COLO829 (cell line): Measurements from ENCODE around the gene CABP4.
"Not testable (repeated sequence)": the region's sequence is repeated elsewhere in the genome, so short reads cannot be mapped to it uniquely, and the experiment has no call there.

Experiments
- DNase-seq: peaks from one replicate; pipeline ENCODE4 v3.0.0; 2012; ENCODE audit warnings: low spot score

CABP4 gene

DNA sequence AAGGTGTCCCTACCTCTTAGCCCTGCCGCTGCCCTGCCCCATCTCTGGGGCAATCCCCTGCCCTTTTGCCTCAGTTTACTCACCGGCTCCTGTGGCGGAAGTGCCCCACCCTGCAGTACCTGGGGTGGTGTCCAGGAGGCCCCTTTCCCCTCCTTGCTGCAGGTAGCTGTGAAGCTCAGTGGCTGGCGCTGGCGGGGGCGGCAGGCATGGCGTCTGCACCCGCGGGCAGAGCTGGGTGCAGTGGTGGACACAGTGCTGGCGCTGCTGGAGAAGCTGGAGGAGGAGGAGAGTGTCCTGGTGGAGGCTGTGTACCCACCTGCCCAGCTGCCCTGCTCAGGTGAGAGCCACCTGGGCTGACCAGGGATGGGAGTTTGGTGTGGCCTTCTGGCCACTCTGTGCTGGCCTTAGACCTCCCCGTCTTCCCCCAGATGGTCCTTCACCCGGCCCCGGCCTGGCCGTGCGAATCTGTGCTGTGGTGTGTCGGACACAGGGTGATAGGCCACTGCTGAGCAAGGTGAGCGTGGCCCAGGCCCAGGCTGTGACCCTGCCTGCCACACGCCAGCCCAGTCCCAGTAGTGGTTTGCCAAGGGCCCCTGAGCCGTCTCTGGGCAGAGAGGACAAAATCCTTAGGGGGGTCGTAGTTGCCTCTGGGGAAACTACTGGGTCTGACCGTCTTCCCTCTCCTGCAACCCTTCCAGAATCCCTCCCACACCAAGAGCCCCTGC, 35.7 kb upstream of the CABP4 start:
- no peak for DNase-seq

DNA sequence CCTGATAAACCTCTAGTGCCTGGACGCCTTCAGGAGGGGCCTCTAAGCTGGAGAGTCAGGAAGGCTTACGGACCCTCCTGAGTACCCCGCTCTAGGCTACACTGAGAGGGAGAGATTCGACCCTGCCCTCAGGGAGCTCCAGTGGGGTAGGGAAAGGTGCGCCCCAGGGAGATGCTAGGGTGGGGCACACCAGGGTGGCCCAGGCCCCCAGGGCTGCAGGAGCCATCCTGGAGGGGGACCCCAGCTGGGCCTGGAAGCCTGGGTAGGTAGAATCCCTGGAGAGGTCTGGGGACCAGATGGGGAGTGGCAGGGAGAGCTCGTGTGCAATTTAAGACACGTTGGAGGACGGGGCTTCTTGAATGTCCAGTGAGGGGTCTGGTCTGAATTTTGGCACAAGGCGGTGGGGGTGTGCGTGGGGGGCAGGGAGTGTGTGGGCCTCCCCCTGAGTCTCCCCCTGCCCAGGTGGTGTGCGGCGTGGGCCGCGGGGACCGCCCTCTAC, 35.0 kb upstream of the CABP4 start:
- no peak for DNase-seq

DNA sequence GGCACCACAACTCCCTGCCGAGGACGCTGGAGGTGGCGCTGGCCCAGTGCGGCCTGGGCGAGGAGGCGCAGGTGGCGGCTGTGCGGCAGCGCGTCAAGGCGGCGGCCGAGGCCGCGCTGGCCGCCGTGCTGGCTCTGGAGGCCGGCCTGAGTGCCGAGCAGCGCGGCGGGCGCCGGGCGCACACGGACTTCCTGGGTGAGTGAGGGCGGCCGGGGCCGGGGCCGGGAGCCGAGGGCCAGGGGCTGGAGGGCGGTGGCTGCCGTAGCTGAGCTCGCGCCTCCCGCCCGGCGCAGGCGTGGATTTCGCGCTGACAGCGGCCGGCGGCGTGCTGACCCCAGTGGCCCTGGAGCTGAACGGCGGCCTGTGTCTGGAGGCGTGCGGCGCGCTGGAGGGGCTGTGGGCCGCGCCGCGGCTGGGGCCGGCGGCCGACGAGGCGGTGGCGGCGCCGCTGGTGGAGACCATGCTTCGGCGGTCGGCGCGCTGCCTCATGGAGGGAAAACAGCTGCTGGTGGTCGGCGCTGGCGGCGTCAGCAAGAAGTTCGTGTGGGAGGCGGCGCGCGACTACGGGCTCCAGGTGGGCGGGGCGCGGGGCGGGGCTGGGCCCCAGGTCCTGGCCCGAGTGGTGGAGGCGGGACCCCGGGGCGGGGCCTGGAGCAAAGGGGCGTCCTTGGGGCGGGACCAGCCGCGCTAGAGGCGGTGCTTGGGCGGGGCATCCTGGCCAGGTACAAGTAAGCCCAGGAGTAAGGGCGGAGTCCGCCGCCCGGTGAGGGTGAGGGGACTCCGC, 34.3 kb upstream of the CABP4 start:
- DNase-seq: peak; percentile 92

DNA sequence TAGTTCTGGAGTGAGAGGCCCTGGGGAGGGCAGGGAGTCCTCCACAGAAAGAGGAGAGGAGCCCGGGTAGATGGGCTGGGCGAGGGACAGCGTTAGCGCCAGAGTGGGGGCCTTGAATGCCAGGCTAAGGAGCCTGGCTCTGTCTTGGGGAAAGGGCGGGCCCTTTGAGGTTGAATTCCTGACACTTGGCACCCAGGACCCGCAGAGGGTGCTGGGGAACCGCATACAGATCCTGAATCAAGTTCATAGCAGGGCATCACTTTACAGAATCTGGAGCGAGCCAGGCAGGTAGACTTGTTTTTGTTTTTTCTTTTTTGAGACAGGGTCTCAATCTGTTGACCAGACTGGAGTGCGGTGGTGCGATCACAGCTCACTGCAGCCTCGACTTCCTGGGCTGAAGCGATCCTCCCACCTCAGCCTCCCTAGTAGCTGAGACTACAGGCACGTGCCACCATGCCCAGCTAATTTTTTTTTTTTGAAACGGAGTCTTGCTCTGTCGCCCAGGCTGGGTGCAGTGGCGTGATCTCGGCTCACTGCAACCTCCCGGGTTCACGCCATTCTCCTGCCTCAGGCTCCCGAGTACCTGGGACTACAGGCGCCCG, 33.6 kb upstream of the CABP4 start:
- no peak for DNase-seq

DNA sequence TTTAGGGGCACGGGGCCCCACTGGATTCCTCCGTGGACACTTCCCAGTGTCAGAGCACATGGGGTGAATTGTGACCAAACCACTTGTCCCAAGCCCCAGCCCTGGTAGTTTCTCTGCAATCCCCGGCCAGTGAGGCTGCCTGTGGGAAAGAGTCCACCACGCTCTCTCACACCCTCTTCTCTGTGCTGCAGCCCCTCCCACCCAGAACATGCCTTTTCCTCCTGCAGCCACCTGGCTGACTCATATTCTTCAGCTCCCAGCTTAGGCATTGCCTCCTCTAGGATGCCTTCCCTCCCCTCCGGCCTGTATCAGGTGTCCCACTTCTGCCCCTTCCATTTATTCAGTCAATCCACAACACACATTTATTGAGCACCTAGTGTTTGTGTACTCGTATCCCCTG, 32.3 kb upstream of the CABP4 start:
- no peak for DNase-seq

DNA sequence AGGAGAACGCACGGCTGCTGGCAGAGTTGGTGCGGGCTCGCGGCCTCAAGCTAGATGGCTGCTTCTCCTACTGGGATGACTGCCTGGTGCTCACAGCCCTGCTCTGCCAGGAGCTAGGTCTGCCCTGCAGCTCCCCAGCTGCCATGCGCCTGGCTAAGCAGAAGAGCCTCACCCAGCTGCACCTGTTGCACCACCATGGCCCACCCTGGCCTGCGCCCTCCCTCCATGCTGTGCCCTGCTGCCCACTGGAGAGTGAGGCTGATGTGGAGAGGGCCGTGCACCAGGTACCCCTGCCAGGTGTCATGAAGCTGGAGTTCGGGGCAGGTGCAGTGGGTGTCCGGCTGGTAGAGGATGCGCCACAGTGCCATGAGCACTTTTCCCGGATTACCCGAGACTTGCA, 31.7 kb upstream of the CABP4 start:
- no peak for DNase-seq

DNA sequence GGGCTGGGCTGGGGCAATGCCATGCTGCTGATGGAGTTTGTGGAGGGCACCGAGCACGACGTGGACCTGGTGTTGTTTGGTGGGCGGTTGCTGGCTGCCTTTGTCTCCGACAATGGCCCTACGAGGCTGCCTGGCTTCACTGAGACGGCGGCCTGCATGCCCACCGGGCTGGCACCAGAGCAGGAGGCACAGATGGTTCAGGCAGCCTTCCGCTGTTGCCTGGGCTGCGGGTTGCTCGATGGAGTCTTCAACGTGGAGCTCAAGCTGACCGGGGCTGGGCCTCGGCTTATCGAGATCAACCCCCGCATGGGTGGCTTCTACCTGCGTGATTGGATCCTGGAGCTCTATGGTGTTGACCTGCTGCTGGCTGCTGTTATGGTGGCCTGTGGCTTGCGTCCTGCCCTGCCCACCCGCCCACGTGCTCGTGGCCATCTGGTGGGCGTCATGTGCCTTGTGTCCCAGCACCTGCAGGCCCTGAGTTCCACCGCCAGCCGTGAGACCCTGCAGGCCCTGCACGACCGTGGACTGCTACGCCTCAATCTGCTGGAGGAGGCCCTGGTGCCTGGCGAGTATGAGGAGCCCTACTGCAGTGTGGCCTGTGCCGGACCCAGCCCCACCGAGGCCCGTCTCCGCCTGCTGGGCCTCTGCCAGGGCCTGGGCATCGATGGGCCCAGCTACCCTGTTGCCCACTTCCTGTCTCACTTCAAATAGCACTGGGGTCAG, 31.1 kb upstream of the CABP4 start:
- no peak for DNase-seq

DNA sequence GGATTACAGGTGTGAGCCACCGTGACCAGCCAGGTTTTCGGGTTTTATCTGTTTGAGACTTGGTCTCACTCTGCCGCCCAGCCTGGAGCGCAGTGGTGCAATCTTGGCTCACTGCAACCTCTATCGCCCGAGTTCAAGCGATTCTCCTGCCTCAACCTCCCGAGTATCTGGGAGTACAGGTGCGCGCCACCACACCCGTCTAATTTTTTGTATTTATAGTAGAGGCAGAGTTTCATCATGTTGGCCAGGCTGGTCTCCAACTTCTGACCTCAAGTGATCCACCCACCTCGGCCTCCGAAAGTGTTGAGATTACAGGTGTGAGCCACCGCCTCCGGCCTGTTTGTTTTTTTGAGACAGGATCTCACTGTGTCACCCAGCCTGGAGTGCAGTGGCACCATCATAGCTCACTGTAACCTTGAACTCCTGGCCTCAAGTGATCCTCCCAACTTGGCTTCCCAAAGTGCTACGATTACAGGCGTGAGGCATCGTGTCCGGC, 27.7 kb upstream of the CABP4 start:
- not testable (repeated sequence) for DNase-seq

DNA sequence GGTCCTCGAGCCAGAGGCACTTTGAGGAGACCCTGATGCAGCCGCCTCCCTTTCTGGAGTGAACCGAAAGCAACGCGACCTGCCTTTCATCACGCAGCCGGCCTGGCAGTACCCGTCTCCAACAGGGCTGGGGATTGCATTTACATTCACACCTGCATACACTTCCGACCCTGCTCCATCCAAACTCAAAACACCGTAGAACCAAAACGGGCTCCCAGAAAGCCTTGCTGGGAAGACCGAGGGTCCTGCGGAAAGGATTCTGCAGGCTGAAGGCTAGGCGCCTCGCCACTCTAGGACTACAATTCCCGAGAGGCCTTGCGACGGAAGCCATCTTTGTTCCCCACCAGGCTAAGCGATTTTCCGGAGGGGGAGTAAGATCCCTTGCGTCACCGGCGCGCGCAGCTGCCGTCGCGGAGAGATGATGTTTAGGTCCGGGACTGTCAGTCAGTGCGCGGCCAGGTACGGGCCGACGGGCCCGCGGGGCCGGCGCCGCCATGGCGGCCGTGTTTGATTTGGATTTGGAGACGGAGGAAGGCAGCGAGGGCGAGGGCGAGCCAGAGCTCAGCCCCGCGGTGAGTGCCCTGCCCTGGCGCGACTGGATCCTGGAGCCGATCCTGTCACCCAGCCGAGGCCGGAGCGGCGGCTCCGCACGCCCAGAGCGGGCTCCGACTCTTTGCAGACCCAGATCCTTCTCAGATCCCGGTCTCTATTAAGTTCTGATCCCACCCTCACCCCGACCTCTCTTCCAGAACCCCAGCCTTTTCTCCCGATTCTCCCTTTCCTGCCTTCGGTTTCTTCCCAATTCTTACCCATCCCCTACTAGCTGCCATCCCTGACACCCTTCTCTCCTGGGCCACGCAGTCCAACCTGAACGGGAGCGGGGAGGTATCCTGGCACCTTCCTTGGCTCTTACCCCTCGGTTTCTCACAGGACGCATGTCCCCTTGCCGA, 26.8 kb upstream of the CABP4 start, which contains the start of gene RPS6KB2:
Gene RPS6KB2 (plus strand): TSS at position 443 of the 950 bp plus-strand sequence. CDS start 52 bp downstream, at position 495.
- peak; percentile 99 for DNase-seq

DNA sequence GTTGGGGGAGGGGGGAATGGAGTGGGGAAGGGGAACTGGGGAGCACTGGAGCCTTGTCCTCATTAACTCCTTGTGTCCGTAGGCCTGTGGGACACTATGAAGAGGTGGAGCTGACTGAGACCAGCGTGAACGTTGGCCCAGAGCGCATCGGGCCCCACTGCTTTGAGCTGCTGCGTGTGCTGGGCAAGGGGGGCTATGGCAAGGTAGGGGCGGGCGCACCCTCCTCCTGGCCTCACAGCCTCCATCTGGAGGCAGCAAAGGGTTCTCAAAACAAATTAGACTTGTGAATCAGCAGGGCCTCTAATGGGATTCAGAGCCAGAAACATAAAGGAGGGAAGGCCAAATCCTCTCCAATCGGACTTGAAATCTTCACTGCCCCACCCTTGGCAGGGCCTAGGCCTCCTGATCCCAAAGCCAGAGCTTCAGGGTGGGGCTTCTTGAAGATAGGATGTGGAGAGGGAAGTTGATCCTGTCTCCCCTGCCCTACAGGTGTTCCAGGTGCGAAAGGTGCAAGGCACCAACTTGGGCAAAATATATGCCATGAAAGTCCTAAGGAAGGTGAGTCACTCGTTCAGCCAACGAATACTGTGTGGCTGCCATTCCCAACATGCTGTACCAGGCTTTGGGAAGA, 26.0 kb upstream of the CABP4 start:
- no peak for DNase-seq

DNA sequence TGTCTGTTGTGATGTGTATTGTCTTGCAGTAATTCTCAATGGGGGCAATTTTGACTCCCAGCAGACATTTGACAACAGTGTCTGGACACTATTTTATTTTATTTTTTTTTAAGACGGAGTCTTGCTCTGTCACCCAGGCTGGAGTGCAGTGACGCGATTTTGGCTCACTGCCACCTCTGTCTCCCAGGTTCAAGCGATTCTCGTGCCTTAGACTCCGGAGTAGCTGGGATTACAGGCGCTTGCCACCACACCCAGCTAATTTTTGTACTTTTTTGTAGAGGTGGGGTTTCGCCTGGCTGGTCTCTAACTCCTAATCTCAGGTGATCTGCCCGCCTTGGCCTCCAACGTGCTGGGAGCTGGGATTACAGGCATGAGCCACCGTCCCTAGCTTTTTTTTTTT, 25.4 kb upstream of the CABP4 start:
- no peak for DNase-seq

DNA sequence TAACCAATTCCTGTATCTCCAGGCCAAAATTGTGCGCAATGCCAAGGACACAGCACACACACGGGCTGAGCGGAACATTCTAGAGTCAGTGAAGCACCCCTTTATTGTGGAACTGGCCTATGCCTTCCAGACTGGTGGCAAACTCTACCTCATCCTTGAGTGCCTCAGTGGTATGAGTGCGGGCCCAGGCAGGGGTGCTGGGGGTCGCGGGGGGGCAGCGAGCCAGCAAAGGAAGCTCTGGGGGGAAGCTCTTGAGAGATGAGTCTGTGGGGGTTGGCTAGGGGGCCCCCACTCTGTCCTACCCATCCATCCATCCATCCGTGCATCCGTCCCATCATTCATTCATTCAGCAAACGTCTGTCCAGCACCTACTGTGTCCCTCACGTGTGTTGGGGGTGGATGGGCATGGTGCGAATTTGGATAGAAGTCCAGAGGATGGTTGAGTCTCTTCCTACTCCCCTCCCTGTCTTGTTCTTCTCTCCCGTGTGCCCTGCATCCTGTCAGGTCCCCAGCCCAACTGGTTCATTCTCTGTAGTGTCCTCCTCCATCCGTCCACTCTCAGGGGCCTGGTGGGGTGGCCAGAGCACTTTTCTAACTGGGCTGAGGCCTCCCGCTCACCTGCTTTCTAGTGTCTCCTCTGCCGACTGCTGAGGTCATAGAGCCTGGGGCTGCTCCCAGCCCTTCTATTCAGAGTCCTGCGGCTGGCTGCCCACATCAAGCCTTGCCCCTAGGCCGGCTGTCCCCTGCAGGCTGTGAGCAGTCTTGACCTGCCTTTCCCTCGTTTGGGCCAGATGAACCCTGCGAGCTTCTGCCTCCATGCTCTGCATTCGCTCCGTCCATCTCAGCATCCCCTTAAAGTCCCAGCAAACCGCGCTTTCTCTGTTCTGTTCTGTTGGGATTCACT, 23.6 kb upstream of the CABP4 start:
- DNase-seq: no peak

DNA sequence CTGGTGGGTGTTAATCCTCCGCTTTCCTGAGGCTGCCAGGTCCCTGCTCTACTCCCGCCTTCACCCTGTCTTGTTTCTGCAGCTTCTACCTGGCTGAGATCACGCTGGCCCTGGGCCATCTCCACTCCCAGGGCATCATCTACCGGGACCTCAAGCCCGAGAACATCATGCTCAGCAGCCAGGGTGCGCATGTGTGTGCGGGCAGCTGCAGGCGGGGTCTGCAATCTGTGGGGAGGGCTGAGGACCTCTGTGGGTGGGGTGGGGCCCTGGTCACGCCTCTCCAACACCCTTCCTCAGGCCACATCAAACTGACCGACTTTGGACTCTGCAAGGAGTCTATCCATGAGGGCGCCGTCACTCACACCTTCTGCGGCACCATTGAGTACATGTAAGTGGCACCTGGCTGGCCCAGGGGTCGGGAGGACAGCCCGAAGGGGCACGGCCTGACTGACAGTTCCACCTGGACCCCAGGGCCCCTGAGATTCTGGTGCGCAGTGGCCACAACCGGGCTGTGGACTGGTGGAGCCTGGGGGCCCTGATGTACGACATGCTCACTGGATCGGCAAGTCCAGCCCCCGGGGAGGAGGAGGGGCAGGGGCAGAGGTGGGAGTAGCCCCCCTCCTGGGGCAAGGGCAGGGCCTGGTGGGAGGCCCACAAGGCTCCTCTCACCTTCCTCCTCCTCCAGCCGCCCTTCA, 22.4 kb upstream of the CABP4 start:
- no peak for DNase-seq

DNA sequence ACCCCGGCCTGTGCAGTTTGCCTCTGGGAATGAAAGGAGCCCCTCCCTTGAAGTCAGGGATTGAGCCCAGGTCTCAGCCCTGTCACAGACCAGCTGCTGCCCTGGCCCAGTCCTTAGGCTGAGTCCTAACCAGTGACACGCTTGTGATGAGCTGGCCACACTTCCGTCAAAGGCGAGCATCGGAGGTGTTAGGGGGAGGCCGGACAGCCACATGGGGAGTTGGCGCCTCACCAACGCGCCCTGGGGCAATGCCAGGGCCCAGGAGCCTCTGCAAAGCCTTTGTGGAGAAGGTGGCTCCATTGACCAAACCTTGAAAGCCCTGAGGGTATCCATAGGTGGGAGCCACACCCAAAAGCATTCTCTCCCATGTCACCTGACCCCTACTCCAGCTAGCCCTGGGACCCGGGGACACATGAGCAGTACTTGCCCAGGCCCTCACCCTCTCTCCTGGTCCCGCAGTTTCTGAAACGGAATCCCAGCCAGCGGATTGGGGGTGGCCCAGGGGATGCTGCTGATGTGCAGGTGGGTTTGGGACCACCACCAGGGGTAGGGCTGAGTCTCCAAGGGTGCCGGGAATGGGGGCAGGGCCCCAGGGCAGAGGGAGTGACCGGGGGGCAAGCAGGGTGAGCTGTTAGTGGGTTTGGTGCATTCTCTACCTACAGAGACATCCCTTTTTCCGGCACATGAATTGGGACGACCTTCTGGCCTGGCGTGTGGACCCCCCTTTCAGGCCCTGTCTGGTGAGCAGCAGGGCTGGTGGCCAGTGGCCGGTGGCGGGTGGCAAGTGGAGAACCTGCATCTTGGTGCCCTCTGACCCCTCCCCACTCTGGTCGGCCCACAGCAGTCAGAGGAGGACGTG, 21.4 kb upstream of the CABP4 start:
- no peak for DNase-seq

DNA sequence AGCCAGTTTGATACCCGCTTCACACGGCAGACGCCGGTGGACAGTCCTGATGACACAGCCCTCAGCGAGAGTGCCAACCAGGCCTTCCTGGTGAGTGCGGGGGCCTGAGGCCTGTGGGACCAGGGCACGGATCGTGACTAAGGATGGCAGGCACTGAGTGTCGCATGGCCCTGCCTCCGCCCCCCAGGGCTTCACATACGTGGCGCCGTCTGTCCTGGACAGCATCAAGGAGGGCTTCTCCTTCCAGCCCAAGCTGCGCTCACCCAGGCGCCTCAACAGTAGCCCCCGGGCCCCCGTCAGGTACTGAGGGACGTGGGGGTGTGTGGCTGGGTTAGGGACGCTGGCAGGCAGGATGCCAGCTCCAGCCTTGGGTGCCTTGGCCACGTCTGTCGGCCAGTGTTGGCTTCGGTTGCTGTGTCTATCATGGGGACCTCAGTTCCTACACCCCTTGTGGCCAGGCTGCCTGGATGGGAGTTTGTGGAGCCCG, 20.7 kb upstream of the CABP4 start:
- DNase-seq: no peak

DNA sequence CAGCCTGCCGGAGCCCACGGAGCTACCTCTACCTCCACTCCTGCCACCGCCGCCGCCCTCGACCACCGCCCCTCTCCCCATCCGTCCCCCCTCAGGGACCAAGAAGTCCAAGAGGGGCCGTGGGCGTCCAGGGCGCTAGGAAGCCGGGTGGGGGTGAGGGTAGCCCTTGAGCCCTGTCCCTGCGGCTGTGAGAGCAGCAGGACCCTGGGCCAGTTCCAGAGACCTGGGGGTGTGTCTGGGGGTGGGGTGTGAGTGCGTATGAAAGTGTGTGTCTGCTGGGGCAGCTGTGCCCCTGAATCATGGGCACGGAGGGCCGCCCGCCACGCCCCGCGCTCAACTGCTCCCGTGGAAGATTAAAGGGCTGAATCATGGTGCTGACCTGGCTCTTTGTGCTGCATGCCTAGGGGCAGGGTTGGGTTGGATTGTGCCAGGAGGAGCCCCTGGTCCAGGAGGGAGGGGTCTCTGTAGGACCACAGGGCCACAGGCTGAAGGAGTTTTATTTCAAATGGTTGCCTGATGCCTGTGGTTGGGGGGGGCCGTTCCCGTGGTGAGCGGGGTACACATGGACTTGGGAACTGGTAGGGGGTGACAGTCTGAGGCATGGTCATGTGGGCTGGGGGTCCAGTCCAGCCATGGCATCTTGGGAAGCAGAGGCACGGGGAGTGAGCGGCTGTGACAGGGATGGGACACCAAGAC, 20.0 kb upstream of the CABP4 start:
- no peak for DNase-seq
